GM23338 (cell line): ENCODE measurements around the gene RAP1GAP. TPM values are rescaled to one million over a fixed set of nuclear protein-coding genes. Genes with fewer than 3 reads are reported as not detected.

ENCODE experiments used
- ATAC-seq: fragments of 200-7000 bp; cut with Tn5 transposase; 3 replicates; pipeline ENCODE4 v1.9.1; 2020
- DNase-seq: peaks from one replicate; pipeline ENCODE4 v3.0.0-alpha.2; 2015; ENCODE audit warnings: low spot score
- H2AFZ ChIP-seq: fragments of 200-600 bp; sonication (generic); 2 replicates; pipeline ENCODE4 v1.8.0; 2016; ENCODE audit warnings: antibody characterized with exemption, mild to moderate bottlenecking, moderate library complexity
- H3F3A ChIP-seq: fragments of 200-600 bp; sonication (generic); replicated peaks from 2 replicates; pipeline ENCODE4 v1.8.0; 2017; ENCODE audit warnings: antibody characterized with exemption, mixed run types, low read depth
- H3K27ac ChIP-seq: fragments of 200-600 bp; sonication (generic); 2 replicates; pipeline ENCODE4 v1.6.1; 2016; ENCODE audit warnings: low read depth
- H3K27me3 ChIP-seq: fragments of 200-600 bp; sonication (generic); 2 replicates; pipeline ENCODE4 v1.8.0; 2016; ENCODE audit warnings: mild to moderate bottlenecking, mixed run types, moderate library complexity; ENCODE audit not compliant: insufficient read depth
- H3K36me3 ChIP-seq: fragments of 200-600 bp; sonication (generic); 2 replicates; pipeline ENCODE4 v1.8.0; 2016; ENCODE audit warnings: mild to moderate bottlenecking; ENCODE audit not compliant: insufficient read depth
- H3K4me1 ChIP-seq: fragments of 200-600 bp; sonication (generic); 2 replicates; pipeline ENCODE4 v1.8.0; 2016; ENCODE audit warnings: mild to moderate bottlenecking, moderate library complexity; ENCODE audit not compliant: insufficient read depth
- H3K4me2 ChIP-seq: fragments of 200-600 bp; sonication (generic); 2 replicates; pipeline ENCODE4 v1.7.1; 2017; ENCODE audit warnings: mixed run types
- H3K4me3 ChIP-seq: fragments of 200-600 bp; sonication (generic); 2 replicates; pipeline ENCODE4 v1.6.1; 2016; ENCODE audit warnings: mixed run types
- H3K79me2 ChIP-seq: fragments of 200-600 bp; sonication (generic); replicated peaks from 2 replicates; pipeline ENCODE4 v1.8.0; 2017; ENCODE audit warnings: mild to moderate bottlenecking; ENCODE audit not compliant: insufficient read depth
- H3K9me2 ChIP-seq: fragments of 200-600 bp; sonication (generic); 2 replicates; pipeline ENCODE4 v1.8.0; 2017; ENCODE audit not compliant: insufficient read depth
- H4K20me1 ChIP-seq: fragments of 200-600 bp; sonication (generic); replicated peaks from 2 replicates; pipeline ENCODE4 v1.8.0; 2017; ENCODE audit warnings: mild to moderate bottlenecking; ENCODE audit not compliant: insufficient read depth
- H3K27ac Mint-ChIP-seq: 2 replicates; pipeline ENCODE4 v1.8.0; 2020; ENCODE audit warnings: inconsistent platforms, mild to moderate bottlenecking, moderate library complexity, mixed read lengths
- H3K27me3 Mint-ChIP-seq: 3 replicates; pipeline ENCODE4 v1.8.0; 2022; ENCODE audit warnings: low read depth, mild to moderate bottlenecking, moderate library complexity, mixed read lengths, inconsistent platforms; ENCODE audit not compliant: insufficient read depth, poor library complexity
- H3K36me3 Mint-ChIP-seq: 3 replicates; pipeline ENCODE4 v1.8.0; 2021; ENCODE audit warnings: low read depth, mild to moderate bottlenecking, inconsistent platforms, moderate library complexity, mixed read lengths
- H3K4me1 Mint-ChIP-seq: 3 replicates; pipeline ENCODE4 v1.8.0; 2020; ENCODE audit warnings: mild to moderate bottlenecking, inconsistent platforms, mixed read lengths
- H3K4me3 Mint-ChIP-seq: 3 replicates; pipeline ENCODE4 v1.8.0; 2021; ENCODE audit warnings: moderate library complexity, mild to moderate bottlenecking, inconsistent platforms, mixed read lengths
- H3K9me3 Mint-ChIP-seq: 3 replicates; pipeline ENCODE4 v1.8.0; 2020; ENCODE audit warnings: moderate library complexity, mild to moderate bottlenecking, inconsistent platforms, mixed read lengths
- CREB1 ChIP-seq: fragments of 250-450 bp; sonication (Bioruptor Pico); IDR thresholded peaks from 2 replicates; pipeline ENCODE4 v1.5.0; 2020; ENCODE audit warnings: low read depth, mild to moderate bottlenecking, moderate library complexity
- CTCF ChIP-seq, 2 experiments: fragments of 200-600 bp in 1 of 2; sonication (generic) in 1 of 2; conservative IDR thresholded peaks; 2 replicates each; pipeline versions ENCODE4 v1.5.1 to v1.6.1; 2016 to 2017; ENCODE audit warnings: antibody characterized with exemption in 2 of 2, low read depth in 2 of 2, mild to moderate bottlenecking in 2 of 2, moderate library complexity in 1 of 2
- ETS1 ChIP-seq: IDR thresholded peaks from 2 replicates; pipeline ENCODE4 v1.6.1; 2016; ENCODE audit warnings: antibody characterized with exemption
- EZH2 ChIP-seq: fragments of 200-600 bp; sonication (generic); IDR thresholded peaks from one replicate; pipeline ENCODE4 v1.8.0; 2017; ENCODE audit warnings: antibody characterized with exemption, mild to moderate bottlenecking, low read depth; ENCODE audit not compliant: unreplicated experiment
- EZH2phosphoT487 ChIP-seq: fragments of 200-600 bp; sonication (generic); IDR thresholded peaks from one replicate; pipeline ENCODE4 v1.8.1; 2018; ENCODE audit warnings: antibody characterized with exemption; ENCODE audit not compliant: unreplicated experiment
- JUNB ChIP-seq: IDR thresholded peaks from one replicate; pipeline ENCODE4 v1.6.1; 2016; ENCODE audit warnings: antibody characterized with exemption; ENCODE audit not compliant: unreplicated experiment
- NANOG ChIP-seq: IDR thresholded peaks from 2 replicates; pipeline ENCODE4 v1.6.1; 2016; ENCODE audit warnings: antibody characterized with exemption, borderline replicate concordance
- POLR2AphosphoS5 ChIP-seq: IDR thresholded peaks from 2 replicates; pipeline ENCODE4 v1.6.1; 2016; ENCODE audit warnings: antibody characterized with exemption, low read depth
- REST ChIP-seq: IDR thresholded peaks from one replicate; pipeline ENCODE4 v1.6.1; 2018; ENCODE audit warnings: antibody characterized with exemption; ENCODE audit not compliant: unreplicated experiment
- STAT1 ChIP-seq: IDR thresholded peaks from one replicate; pipeline ENCODE4 v1.6.1; 2016; ENCODE audit warnings: antibody characterized with exemption; ENCODE audit not compliant: unreplicated experiment
- ZNF114 ChIP-seq: fragments of 250-450 bp; sonication (Bioruptor Pico); IDR thresholded peaks from 2 replicates; pipeline ENCODE4 v1.5.0; 2020; ENCODE audit warnings: mild to moderate bottlenecking, moderate library complexity
- ZNF331 ChIP-seq: fragments of 250-450 bp; sonication (Bioruptor Pico); IDR thresholded peaks from 2 replicates; pipeline ENCODE4 v1.5.0; 2020; ENCODE audit warnings: low read depth, mild to moderate bottlenecking, moderate library complexity
- ZNF462 ChIP-seq: fragments of 250-450 bp; sonication (Bioruptor Pico); IDR thresholded peaks from 2 replicates; pipeline ENCODE4 v1.5.0; 2020; ENCODE audit warnings: mild to moderate bottlenecking, moderate library complexity
- polyA plus RNA-seq: library from polyadenylated mRNA; unstranded; fragments of >200 nt; fragmentation: Nextera tagmentation; extraction: Ambion mirVana; gene quantifications from 2 replicates; pipeline ENCODE4 v1.2.1, GENCODE V29; 2016
- total RNA-seq: library from RNA; depleted of rRNA; stranded (reverse); fragments of >200 nt; shearing (Covaris generic); gene quantifications from 2 replicates; pipeline ENCODE4 v1.2.3, GENCODE V29; 2014

Gene RAP1GAP
- total and polyA plus RNA-seq, 2 experiments from 2014 or later, result 4.3 to 6.6 TPM

- H3K4me3 ChIP-seq, result no peak overlapping the region
- H2AFZ ChIP-seq, result no peak overlapping the region
- no peaks in the 10 kb centered on the region for H3K79me2 ChIP-seq
- H3K27ac Mint-ChIP-seq, result no peak overlapping the region
- H3K27me3 ChIP-seq, result no peaks in the 10 kb centered on the region
- peaks cover 6% of the 10 kb centered on the region for H3K4me1 Mint-ChIP-seq
- no peaks in the 10 kb centered on the region for H3K9me2 ChIP-seq
- H3K4me2 ChIP-seq, result no peak overlapping the region
- H3K27me3 Mint-ChIP-seq, result peaks cover 23% of the 10 kb centered on the region
- no peaks in the 10 kb centered on the region; the same call in 2 of the 3 replicates for H3K9me3 Mint-ChIP-seq
- TF ChIP-seq CREB1 (CRISPR knock-in tag) (no peak), CTCF (conservative IDR thresholded peaks at IDR 0.05; ENCODE audit: low read depth in 2 of 2) (no peak), EZH2 (no peak), EZH2phosphoT487 (no peak), ZNF462 (CRISPR knock-in tag) (no peak), JUNB (no peak), ZNF331 (CRISPR knock-in tag) (no peak), REST (no peak), ZNF114 (CRISPR knock-in tag) (no peak), STAT1 (no peak), POLR2AphosphoS5 (no peak), ETS1 (no peak), NANOG (no peak)
- no peak overlapping the region for H3K27ac ChIP-seq
- no peak overlapping the region for H3K4me3 Mint-ChIP-seq
- H3K4me1 ChIP-seq, result no peaks in the 10 kb centered on the region
- H3K36me3 Mint-ChIP-seq, result no peaks in the 10 kb centered on the region
- ATAC-seq (no peak), DNase-seq (no peak)
- no peaks in the 10 kb centered on the region for H3K36me3 ChIP-seq
- H3F3A ChIP-seq, result no peaks in the 10 kb centered on the region
- H4K20me1 ChIP-seq, result no peaks in the 10 kb centered on the region
Measured at GRCh38 chr1:21596628-21597027, 72.5 kb downstream of the RAP1GAP start.
